ENCODE results near the gene SLC9A9.
A peak's percentile ranks its signal among the peaks of the same experiment; 100 is the strongest.
"Not testable (repeated sequence)": the region's sequence is repeated elsewhere in the genome, so short reads cannot be mapped to it uniquely, and the experiment has no call there.

The SLC9A9 gene

GRCh38 chr3:143532091-143532490 lies 316.2 kb downstream of the SLC9A9 start:
- Histone ChIP-seq H3K36me3 (ENCODE audit: insufficient read depth, low read length) (no peaks in the 10 kb centered on the region), H3K4me2 (ENCODE audit: low read length) (no peak overlapping the region), H3K4me1 (ENCODE audit: control insufficient read depth, insufficient read depth, low read length) (peaks cover 31% of the 10 kb centered on the region), H3K9ac (ENCODE audit: low read depth, low read length) (no peak overlapping the region), H3K27me3 (ENCODE audit: control insufficient read depth, insufficient read depth, low read length) (no peaks in the 10 kb centered on the region), H3K9me3 (replicated peaks; ENCODE audit: low read length) (no peaks in the 10 kb centered on the region), H3K4me3 (ENCODE audit: low read length) (no peak overlapping the region)

GRCh38 chr3:143531101-143531500 lies 317.2 kb downstream of the SLC9A9 start:
- Histone ChIP-seq H3K9me3 (replicated peaks; ENCODE audit: low read length) (no peaks in the 10 kb centered on the region), H3K4me3 (ENCODE audit: low read length) (no peak overlapping the region), H3K4me2 (ENCODE audit: low read length) (no peak overlapping the region), H3K36me3 (ENCODE audit: insufficient read depth, low read length) (no peaks in the 10 kb centered on the region), H3K9ac (ENCODE audit: low read depth, low read length) (no peak overlapping the region), H3K27me3 (ENCODE audit: control insufficient read depth, insufficient read depth, low read length) (no peaks in the 10 kb centered on the region), H3K4me1 (ENCODE audit: control insufficient read depth, insufficient read depth, low read length) (peaks cover 30% of the 10 kb centered on the region)

- H3K4me3 ChIP-seq (ENCODE audit: low read length) = no peak overlapping the region
- no peaks in the 10 kb centered on the region for H3K9me3 ChIP-seq (replicated peaks; ENCODE audit: low read length)
- H3K36me3 ChIP-seq (ENCODE audit: insufficient read depth, low read length) = no peaks in the 10 kb centered on the region
- no peak overlapping the region for H3K4me2 ChIP-seq (ENCODE audit: low read length)
- peaks cover 39% of the 10 kb centered on the region for H3K4me1 ChIP-seq (ENCODE audit: control insufficient read depth, insufficient read depth, low read length)
- no peaks in the 10 kb centered on the region for H3K27me3 ChIP-seq (ENCODE audit: control insufficient read depth, insufficient read depth, low read length)
- H3K9ac ChIP-seq (ENCODE audit: low read depth, low read length) = no peak overlapping the region
Observed at GRCh38 chr3:143529798-143530197, 318.5 kb downstream of the SLC9A9 start.

DNA sequence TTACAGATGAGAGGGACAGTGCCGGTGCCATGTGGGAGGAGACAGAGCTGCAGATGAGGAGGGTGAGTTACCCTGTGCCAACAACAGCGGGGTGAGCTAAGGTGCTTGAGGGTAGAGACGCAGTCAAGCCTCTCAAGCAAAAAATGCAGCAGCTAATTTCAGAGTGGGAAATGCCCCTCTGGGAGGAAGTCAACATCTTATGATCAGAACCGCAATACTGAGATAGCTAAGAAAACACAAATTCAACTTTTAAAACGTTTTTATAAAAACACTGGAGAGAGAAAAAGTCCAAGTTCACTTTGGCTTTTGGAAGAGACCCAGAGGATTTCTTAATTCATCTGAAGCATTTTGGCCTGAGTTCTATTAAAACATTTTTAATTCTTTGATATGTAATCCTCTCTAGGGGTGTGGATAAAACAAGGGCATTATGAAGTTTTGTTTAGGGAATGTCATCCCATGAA lies 319.2 kb downstream of the SLC9A9 start:
- no peaks in the 10 kb centered on the region for H3K27me3 ChIP-seq (ENCODE audit: control insufficient read depth, insufficient read depth, low read length)
- no peaks in the 10 kb centered on the region for H3K36me3 ChIP-seq (ENCODE audit: insufficient read depth, low read length)
- H3K9me3 ChIP-seq (replicated peaks; ENCODE audit: low read length) = no peaks in the 10 kb centered on the region
- H3K9ac ChIP-seq (ENCODE audit: low read depth, low read length) = peak overlapping the region; percentile 24
- no peak overlapping the region for H3K4me3 ChIP-seq (ENCODE audit: low read length)
- peaks cover 41% of the 10 kb centered on the region for H3K4me1 ChIP-seq (ENCODE audit: control insufficient read depth, insufficient read depth, low read length)
- peak overlapping the region; percentile 24 for H3K4me2 ChIP-seq (ENCODE audit: low read length)

- H3K36me3 ChIP-seq (ENCODE audit: insufficient read depth, low read length) = no peaks in the 10 kb centered on the region
Observed at GRCh38 chr3:143526011-143526545, 322.2 kb downstream of the SLC9A9 start.

GRCh38 chr3:143525408-143525807 lies 322.9 kb downstream of the SLC9A9 start:
- peak overlapping the region; percentile 78 for H3K9ac ChIP-seq (ENCODE audit: low read depth, low read length)
- no peaks in the 10 kb centered on the region for H3K36me3 ChIP-seq (ENCODE audit: insufficient read depth, low read length)
- H3K27me3 ChIP-seq (ENCODE audit: control insufficient read depth, insufficient read depth, low read length) = no peaks in the 10 kb centered on the region
- H3K4me3 ChIP-seq (ENCODE audit: low read length) = no peak overlapping the region
- H3K4me1 ChIP-seq (ENCODE audit: control insufficient read depth, insufficient read depth, low read length) = peaks cover 41% of the 10 kb centered on the region
- peak overlapping the region; percentile 38 for H3K4me2 ChIP-seq (ENCODE audit: low read length)
- no peaks in the 10 kb centered on the region for H3K9me3 ChIP-seq (replicated peaks; ENCODE audit: low read length)

More at GRCh38 chr3:143526011-143526545, 322.2 kb downstream of the SLC9A9 start:
- Histone ChIP-seq H3K4me1 (ENCODE audit: control insufficient read depth, insufficient read depth, low read length) (peaks cover 41% of the 10 kb centered on the region), H3K4me2 (ENCODE audit: low read length) (peak overlapping the region; percentile 38), H3K4me3 (ENCODE audit: low read length) (no peak overlapping the region), H3K9me3 (replicated peaks; ENCODE audit: low read length) (no peaks in the 10 kb centered on the region), H3K27me3 (ENCODE audit: control insufficient read depth, insufficient read depth, low read length) (no peaks in the 10 kb centered on the region), H3K9ac (ENCODE audit: low read depth, low read length) (peak overlapping the region; percentile 78)

GRCh38 chr3:143521803-143522202 lies 326.5 kb downstream of the SLC9A9 start:
- Histone ChIP-seq H3K4me2 (ENCODE audit: low read length) (no peak overlapping the region), H3K9ac (ENCODE audit: low read depth, low read length) (no peak overlapping the region), H3K9me3 (replicated peaks; ENCODE audit: low read length) (no peaks in the 10 kb centered on the region), H3K4me1 (ENCODE audit: control insufficient read depth, insufficient read depth, low read length) (peaks cover 22% of the 10 kb centered on the region), H3K4me3 (ENCODE audit: low read length) (no peak overlapping the region), H3K27me3 (ENCODE audit: control insufficient read depth, insufficient read depth, low read length) (no peaks in the 10 kb centered on the region), H3K36me3 (ENCODE audit: insufficient read depth, low read length) (no peaks in the 10 kb centered on the region)

DNA sequence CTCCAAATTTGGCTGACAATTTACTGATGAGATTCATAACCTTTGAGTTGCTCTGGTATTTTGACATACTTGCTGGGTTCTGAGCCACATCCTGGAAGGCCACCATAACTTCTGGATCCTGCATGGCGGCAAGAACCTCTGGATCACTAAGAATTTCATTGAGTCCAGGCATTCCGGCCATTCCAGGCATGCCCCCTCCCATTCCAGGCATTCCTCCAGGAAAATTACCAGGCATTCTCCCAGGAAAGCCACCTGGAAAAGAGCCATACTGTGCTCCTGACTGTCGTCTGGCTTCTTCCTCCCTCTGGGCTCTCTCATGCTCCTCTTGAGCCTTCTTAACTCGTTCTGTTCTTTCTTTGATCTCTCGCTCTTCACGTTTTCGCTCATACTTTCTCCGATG lies 331.1 kb downstream of the SLC9A9 start:
- H3K36me3 ChIP-seq (ENCODE audit: insufficient read depth, low read length); H3K4me2 ChIP-seq (ENCODE audit: low read length); H3K4me3 ChIP-seq (ENCODE audit: low read length); H3K9ac ChIP-seq (ENCODE audit: low read depth, low read length); H3K4me1 ChIP-seq (ENCODE audit: control insufficient read depth, insufficient read depth, low read length); H3K27me3 ChIP-seq (ENCODE audit: control insufficient read depth, insufficient read depth, low read length); H3K9me3 ChIP-seq (replicated peaks; ENCODE audit: low read length): not testable (repeated sequence)

- H3K9me3 ChIP-seq (replicated peaks; ENCODE audit: low read length) = no peaks in the 10 kb centered on the region
- no peak overlapping the region for H3K9ac ChIP-seq (ENCODE audit: low read depth, low read length)
- peaks cover 13% of the 10 kb centered on the region for H3K4me1 ChIP-seq (ENCODE audit: control insufficient read depth, insufficient read depth, low read length)
- no peak overlapping the region for H3K4me2 ChIP-seq (ENCODE audit: low read length)
- H3K4me3 ChIP-seq (ENCODE audit: low read length) = no peak overlapping the region
- no peaks in the 10 kb centered on the region for H3K27me3 ChIP-seq (ENCODE audit: control insufficient read depth, insufficient read depth, low read length)
- no peaks in the 10 kb centered on the region for H3K36me3 ChIP-seq (ENCODE audit: insufficient read depth, low read length)
Observed at GRCh38 chr3:143514874-143515273, 333.4 kb downstream of the SLC9A9 start.

DNA sequence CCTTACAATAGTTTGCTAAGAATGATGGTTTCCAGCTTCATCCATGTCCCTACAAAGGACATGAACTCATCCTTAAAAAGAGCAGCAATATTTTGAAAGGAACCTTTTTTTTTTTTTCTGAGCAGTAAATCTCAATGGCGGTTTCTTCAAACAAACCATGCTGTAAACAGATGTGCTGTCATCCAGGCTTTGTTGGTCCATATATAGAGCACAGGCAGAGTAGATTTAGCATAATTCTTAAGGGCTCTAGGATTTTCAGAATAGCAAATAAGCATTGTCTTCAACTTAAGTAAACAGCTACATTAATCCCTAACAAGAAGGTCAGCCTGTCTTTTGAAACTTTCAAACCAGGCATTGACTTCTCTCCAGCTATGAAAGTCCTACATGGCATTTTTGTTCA lies 334.2 kb downstream of the SLC9A9 start:
- Histone ChIP-seq H3K4me1 (ENCODE audit: control insufficient read depth, insufficient read depth, low read length) (peaks cover 20% of the 10 kb centered on the region), H3K9me3 (replicated peaks; ENCODE audit: low read length) (no peaks in the 10 kb centered on the region), H3K9ac (ENCODE audit: low read depth, low read length) (no peak overlapping the region), H3K36me3 (ENCODE audit: insufficient read depth, low read length) (no peaks in the 10 kb centered on the region), H3K4me2 (ENCODE audit: low read length) (no peak overlapping the region), H3K27me3 (ENCODE audit: control insufficient read depth, insufficient read depth, low read length) (no peaks in the 10 kb centered on the region), H3K4me3 (ENCODE audit: low read length) (no peak overlapping the region)

- Histone ChIP-seq H3K4me2 (ENCODE audit: low read length) (no peak overlapping the region), H3K36me3 (ENCODE audit: insufficient read depth, low read length) (no peaks in the 10 kb centered on the region), H3K27me3 (ENCODE audit: control insufficient read depth, insufficient read depth, low read length) (no peaks in the 10 kb centered on the region), H3K4me1 (ENCODE audit: control insufficient read depth, insufficient read depth, low read length) (peaks cover 43% of the 10 kb centered on the region), H3K9me3 (replicated peaks; ENCODE audit: low read length) (no peaks in the 10 kb centered on the region), H3K9ac (ENCODE audit: low read depth, low read length) (no peak overlapping the region), H3K4me3 (ENCODE audit: low read length) (no peak overlapping the region)
Observed at GRCh38 chr3:143511174-143511879, 336.9 kb downstream of the SLC9A9 start.

DNA sequence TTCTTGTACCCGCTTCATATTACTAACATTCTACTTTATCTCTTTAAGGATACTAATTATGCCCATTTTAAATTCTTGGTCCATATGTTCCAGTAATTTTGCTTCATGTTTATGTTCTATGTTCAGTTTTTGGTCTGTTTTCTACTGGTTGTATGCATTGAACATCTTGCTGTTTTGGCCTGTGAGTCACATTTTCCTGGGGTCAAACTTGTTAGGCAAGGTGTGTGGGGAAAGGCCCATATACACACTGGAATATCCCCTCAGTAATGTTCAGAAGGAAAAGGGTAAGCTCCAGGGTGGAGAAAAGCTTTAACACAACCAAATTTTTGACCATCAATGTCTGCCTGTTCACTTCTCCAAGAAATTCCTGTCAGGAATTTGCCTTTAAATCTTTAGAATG lies 337.7 kb downstream of the SLC9A9 start:
- Histone ChIP-seq H3K4me2 (ENCODE audit: low read length) (no peak overlapping the region), H3K4me1 (ENCODE audit: control insufficient read depth, insufficient read depth, low read length) (peaks cover 50% of the 10 kb centered on the region), H3K9ac (ENCODE audit: low read depth, low read length) (no peak overlapping the region), H3K4me3 (ENCODE audit: low read length) (no peak overlapping the region), H3K9me3 (replicated peaks; ENCODE audit: low read length) (no peaks in the 10 kb centered on the region), H3K27me3 (ENCODE audit: control insufficient read depth, insufficient read depth, low read length) (no peaks in the 10 kb centered on the region), H3K36me3 (ENCODE audit: insufficient read depth, low read length) (no peaks in the 10 kb centered on the region)

All from skeletal muscle satellite cell (primary cell).